ENCODE results near the gene CNST. TPM values are rescaled to one million over a fixed set of nuclear protein-coding genes. Genes with fewer than 3 reads are reported as not detected.

The CNST gene
- total and polyA plus RNA-seq, 2 of the 13 experiments (the other 11 are each of a cell fraction or from before 2014, with no cell fraction given): 6.3 to 12.4 TPM

GRCh38 chr1:246699095-246699735 is 133.0 kb downstream of the CNST start (continued):
- TF ChIP-seq PRDM10 (CRISPR knock-in tag; IDR thresholded peaks at IDR 0.05; ENCODE audit: low read depth) (no peak), SMAD3 (CRISPR knock-in tag; IDR thresholded peaks at IDR 0.05) (peak; percentile 54; the same call in 1 of the 2 replicates), ZBTB4 (CRISPR knock-in tag; IDR thresholded peaks at IDR 0.05; ENCODE audit: borderline replicate concordance) (no peak), ZNF280B (CRISPR knock-in tag; IDR thresholded peaks at IDR 0.05; ENCODE audit: borderline replicate concordance) (no peak), SNAPC5 (CRISPR knock-in tag; IDR thresholded peaks at IDR 0.05; ENCODE audit: borderline replicate concordance) (no peak), ZNF33B (CRISPR knock-in tag; IDR thresholded peaks at IDR 0.05) (no peak), BRF2 (CRISPR knock-in tag; IDR thresholded peaks at IDR 0.05) (no peak), SALL1 (CRISPR knock-in tag; IDR thresholded peaks at IDR 0.05) (peak; percentile 47; the same call in 1 of the 2 replicates), HINFP (CRISPR knock-in tag; IDR thresholded peaks at IDR 0.05; ENCODE audit: low read depth) (no peak), PPARG (CRISPR knock-in tag; conservative IDR thresholded peaks at IDR 0.05) (no peak), DMTF1 (CRISPR knock-in tag; IDR thresholded peaks at IDR 0.05) (no peak)

Measured in HepG2 (cell line).